ENCODE measurements around the gene BTNL8. TPM values are rescaled to one million over a fixed set of nuclear protein-coding genes. Genes with fewer than 3 reads are reported as not detected.

BTNL8 gene
- total RNA-seq, 1 donor from 2014 or later: 0.58 TPM

DNA sequence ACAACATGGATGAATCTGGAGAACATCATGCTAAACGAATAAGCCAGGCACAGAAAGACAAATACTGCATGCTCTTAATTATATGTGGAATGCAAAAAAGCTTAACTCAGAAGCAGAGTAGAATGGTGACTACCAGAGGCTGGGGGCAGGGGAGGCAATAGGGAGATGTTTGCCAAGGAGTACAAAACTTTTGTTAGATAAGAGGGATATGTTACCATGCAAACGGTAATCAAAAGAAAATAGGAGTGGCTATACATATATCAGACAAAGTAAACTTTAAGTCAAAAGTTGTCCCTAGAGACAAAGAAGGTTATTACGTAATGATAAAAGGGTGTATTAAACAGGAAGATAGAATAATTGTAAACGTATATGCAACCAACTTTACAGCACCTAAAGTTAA lies 71.9 kb downstream of the BTNL8 start:
- Histone ChIP-seq H3K9me3 (replicated peaks) (peaks cover 12% of the 10 kb centered on the region), H3K27me3 (ENCODE audit: low read depth) (peaks cover 6% of the 10 kb centered on the region), H3K27ac (replicated peaks) (no peak overlapping the region), H3K4me3 (no peak overlapping the region), H3K36me3 (no peaks in the 10 kb centered on the region), H3K4me1 (no peaks in the 10 kb centered on the region)
- TF ChIP-seq, protein P1, sequence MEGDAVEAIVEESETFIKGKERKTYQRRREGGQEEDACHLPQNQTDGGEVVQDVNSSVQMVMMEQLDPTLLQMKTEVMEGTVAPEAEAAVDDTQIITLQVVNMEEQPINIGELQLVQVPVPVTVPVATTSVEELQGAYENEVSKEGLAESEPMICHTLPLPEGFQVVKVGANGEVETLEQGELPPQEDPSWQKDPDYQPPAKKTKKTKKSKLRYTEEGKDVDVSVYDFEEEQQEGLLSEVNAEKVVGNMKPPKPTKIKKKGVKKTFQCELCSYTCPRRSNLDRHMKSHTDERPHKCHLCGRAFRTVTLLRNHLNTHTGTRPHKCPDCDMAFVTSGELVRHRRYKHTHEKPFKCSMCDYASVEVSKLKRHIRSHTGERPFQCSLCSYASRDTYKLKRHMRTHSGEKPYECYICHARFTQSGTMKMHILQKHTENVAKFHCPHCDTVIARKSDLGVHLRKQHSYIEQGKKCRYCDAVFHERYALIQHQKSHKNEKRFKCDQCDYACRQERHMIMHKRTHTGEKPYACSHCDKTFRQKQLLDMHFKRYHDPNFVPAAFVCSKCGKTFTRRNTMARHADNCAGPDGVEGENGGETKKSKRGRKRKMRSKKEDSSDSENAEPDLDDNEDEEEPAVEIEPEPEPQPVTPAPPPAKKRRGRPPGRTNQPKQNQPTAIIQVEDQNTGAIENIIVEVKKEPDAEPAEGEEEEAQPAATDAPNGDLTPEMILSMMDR (IDR thresholded peaks at IDR 0.05; ENCODE audit: borderline replicate concordance): no peak
- no peak for DNase-seq
- intact Hi-C loops (cut with micrococcal nuclease): no loop called here

DNA sequence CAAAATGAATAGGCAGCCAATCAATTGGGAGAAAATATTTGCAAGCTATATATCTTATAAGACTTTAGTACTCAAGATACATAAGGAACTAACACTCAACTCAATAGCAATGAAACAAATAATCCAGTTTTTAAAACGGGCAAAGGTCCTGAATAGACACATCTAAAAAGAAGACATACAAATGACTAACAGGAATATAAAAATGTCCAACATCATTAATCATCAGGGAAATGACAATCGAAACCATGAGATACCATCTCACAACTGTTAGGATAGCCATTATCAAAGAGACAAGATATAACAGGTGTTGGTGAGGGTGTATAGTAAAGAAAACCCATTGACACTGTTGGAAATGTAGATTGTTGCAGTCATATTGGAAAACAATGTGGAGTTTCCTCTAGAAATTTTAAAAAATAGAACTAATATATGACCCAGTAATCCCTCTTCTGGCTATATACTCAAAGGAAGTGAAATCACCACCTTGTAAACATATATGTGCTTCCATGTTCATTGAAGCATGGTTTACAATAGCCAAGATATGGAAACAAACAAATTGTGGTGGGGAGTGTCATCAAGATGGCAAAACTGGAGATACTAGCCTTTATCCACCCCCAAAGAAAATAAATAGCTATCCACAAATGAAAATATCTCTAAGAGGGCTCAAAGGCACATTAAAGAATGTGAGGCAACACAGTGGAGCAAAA lies 75.8 kb downstream of the BTNL8 start:
- DNase-seq: no peak
- Histone ChIP-seq H3K27me3 (ENCODE audit: low read depth) (peaks cover 6% of the 10 kb centered on the region), H3K9me3 (replicated peaks) (peaks cover 13% of the 10 kb centered on the region), H3K4me1 (no peaks in the 10 kb centered on the region), H3K27ac (replicated peaks) (no peak overlapping the region), H3K4me3 (no peak overlapping the region), H3K36me3 (no peaks in the 10 kb centered on the region)
- TF ChIP-seq, protein P1 (IDR thresholded peaks at IDR 0.05; ENCODE audit: borderline replicate concordance): no peak
- intact Hi-C loops (cut with micrococcal nuclease): no loop called here

DNA sequence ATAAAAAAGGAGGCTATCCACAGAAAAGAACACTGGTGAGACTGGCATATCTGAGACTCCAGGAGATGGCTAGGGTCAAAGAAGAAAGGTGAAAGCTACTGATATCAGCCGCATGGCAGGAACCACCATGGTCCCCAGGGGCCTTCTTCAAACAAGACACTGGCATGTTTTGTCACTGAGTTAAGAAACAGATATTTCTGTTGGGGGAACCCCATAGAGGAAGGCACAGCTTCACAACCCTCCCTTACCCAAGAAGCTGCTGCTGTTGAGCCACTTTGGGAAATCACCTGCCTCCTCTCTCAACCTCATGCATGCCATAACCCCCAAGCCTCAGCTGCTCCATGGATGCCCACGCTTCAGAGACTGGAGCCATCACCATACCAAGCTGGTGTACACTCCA lies 76.4 kb downstream of the BTNL8 start:
- Histone ChIP-seq H3K4me3 (no peak overlapping the region), H3K36me3 (no peaks in the 10 kb centered on the region), H3K27ac (replicated peaks) (no peak overlapping the region), H3K27me3 (ENCODE audit: low read depth) (peaks cover 4% of the 10 kb centered on the region), H3K4me1 (no peaks in the 10 kb centered on the region), H3K9me3 (replicated peaks) (peaks cover 13% of the 10 kb centered on the region)
- intact Hi-C loops (cut with micrococcal nuclease): no loop called here
- DNase-seq: no peak
- TF ChIP-seq, protein P1 (IDR thresholded peaks at IDR 0.05; ENCODE audit: borderline replicate concordance): no peak

DNA sequence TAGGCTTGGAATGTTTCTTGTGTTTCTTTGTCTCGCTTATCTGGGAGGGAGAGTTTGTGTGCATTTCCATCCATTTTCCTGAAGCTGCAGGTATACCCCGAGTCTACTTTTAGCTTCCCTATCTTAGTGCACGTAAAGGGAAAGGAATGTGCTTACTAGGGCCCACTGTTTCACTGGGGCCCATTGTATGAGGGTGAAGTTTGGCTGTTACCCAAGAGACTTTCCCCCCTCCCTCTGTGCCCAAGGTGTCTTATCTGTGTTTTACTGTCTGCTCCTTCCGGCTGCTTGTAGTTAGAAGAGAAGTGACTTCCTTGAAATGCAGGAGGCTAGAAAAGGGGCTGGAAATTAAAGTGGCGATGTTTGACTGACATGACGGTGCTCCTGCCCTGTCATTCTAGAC lies 77.6 kb downstream of the BTNL8 start:
- intact Hi-C loops (cut with micrococcal nuclease): no loop called here

DNA sequence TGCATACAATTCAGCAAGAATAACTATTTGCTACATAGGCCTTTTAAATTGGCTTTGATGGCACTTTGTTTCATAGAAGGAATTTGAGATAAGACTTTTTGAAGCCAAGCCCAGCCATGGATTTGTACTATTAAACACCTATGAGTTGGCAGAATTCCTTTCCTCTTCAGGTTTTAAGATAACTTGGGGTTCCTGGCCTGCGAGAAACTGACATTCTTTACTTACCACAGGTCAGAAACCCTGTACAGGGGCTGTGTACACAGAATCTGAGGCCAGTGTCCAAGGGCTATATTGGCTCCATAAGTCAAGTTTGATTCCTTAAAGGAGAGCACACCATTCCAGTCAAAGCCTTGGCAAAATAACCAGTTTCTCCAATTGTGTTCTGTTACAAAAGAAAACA lies 78.9 kb downstream of the BTNL8 start:
- H3K9me3 ChIP-seq (replicated peaks): peaks cover 9% of the 10 kb centered on the region
- intact Hi-C loops (cut with micrococcal nuclease): no loop called here
- DNase-seq: no peak

More for the DNA sequence above, 77.6 kb downstream of the BTNL8 start:
- Histone ChIP-seq H3K27ac (replicated peaks) (no peak overlapping the region), H3K27me3 (ENCODE audit: low read depth) (peaks cover 14% of the 10 kb centered on the region), H3K4me3 (no peak overlapping the region), H3K36me3 (no peaks in the 10 kb centered on the region), H3K4me1 (no peaks in the 10 kb centered on the region), H3K9me3 (replicated peaks) (peaks cover 13% of the 10 kb centered on the region)
- DNase-seq: no peak
- TF ChIP-seq, protein P1 (IDR thresholded peaks at IDR 0.05; ENCODE audit: borderline replicate concordance): no peak

More for the DNA sequence above, 78.9 kb downstream of the BTNL8 start:
- no peak overlapping the region for H3K27ac ChIP-seq (replicated peaks)
- no peaks in the 10 kb centered on the region for H3K36me3 ChIP-seq
- H3K4me1 ChIP-seq: no peaks in the 10 kb centered on the region
- H3K4me3 ChIP-seq: no peak overlapping the region
- peaks cover 24% of the 10 kb centered on the region for H3K27me3 ChIP-seq (ENCODE audit: low read depth)
- TF ChIP-seq, protein P1 (IDR thresholded peaks at IDR 0.05; ENCODE audit: borderline replicate concordance): no peak

All from left ventricle myocardium inferior (tissue), 1 donor.